Ovary (tissue), 9 donors: ENCODE results near the gene CADPS. TPM values are rescaled to one million over a fixed set of nuclear protein-coding genes. Genes with fewer than 3 reads are reported as not detected.

ENCODE experiments used
- DNase-seq, 5 donors: peaks; one replicate each; pipeline ENCODE4 v3.0.0-alpha.2; 2019 to 2020
- H3K27ac ChIP-seq, 2 donors: fragments of 200-600 bp; one replicate each; pipeline versions ENCODE4 v1.5.1 to v1.8.0; 2019 to 2022
- H3K27me3 ChIP-seq: fragments of 200-600 bp; one replicate; pipeline ENCODE4 v1.8.0; 2022
- H3K36me3 ChIP-seq: fragments of 200-600 bp; sonication (generic); one replicate; pipeline ENCODE4 v1.5.1; 2019
- H3K4me1 ChIP-seq: one replicate; pipeline ENCODE4 v1.8.1; 2013; ENCODE audit warnings: mild to moderate bottlenecking, moderate library complexity; ENCODE audit not compliant: insufficient read depth
- H3K4me3 ChIP-seq: fragments of 200-600 bp; sonication (generic); one replicate; pipeline ENCODE4 v1.5.1; 2017
- H3K9me3 ChIP-seq, 2 donors: fragments of 200-600 bp in 1 of 2; sonication (generic) in 1 of 2; one replicate each; pipeline versions ENCODE4 v1.5.1 to v1.8.1; 2013 to 2019; ENCODE audit warnings: mild to moderate bottlenecking in 1 of 2, moderate library complexity in 1 of 2
- EP300 ChIP-seq: sonication (generic); formaldehyde crosslinking; IDR thresholded peaks from one replicate; pipeline ENCODE4 v1.6.1; 2017; ENCODE audit warnings: antibody characterized with exemption
- POLR2A ChIP-seq: fragments of 450-650 bp; IDR thresholded peaks from one replicate; pipeline ENCODE4 v1.6.1; 2017; ENCODE audit warnings: antibody characterized with exemption, mild to moderate bottlenecking, moderate library complexity
- WGBS, 3 donors: extraction: QIAGEN DNeasy Blood & Tissue Kit in 1 of 3; methylation state at CpG; one replicate each; pipeline versions ENCODE4 v1.1.5 to v1.1.7; 2013 to 2017; 5-methylcytosine and 5-hydroxymethylcytosine counted together
- intact Hi-C, 4 donors: fragments of 100-400 bp; cut with DNase I; formaldehyde crosslinking; loops; one replicate each; pipeline versions ENCODE4 v1.11.0 to v1.15.1; 2022 to 2023
- polyA plus RNA-seq, 2 donors: library from polyadenylated mRNA; stranded (reverse); fragments of 200-250 nt in 1 of 2; fragments of 350-450 nt in 1 of 2; fragmentation: Illumina TruSeq in 1 of 2; extraction: RNeasy Lipid Tissue Mini Kit (QIAGEN cat#74804) in 1 of 2; gene quantifications; one replicate each; pipeline ENCODE4 v1.2.3, GENCODE V29; 2013 to 2014
- total RNA-seq, 7 donors: library from RNA; depleted of rRNA in 2 of 7; stranded (reverse); fragments of >200 nt in 2 of 7; fragmentation: NEBNext Ultra II Directional in 3 of 7; extraction: Animal tissue kit (Norgen Biotek cat#: 25700) in 3 of 7; gene quantifications; one replicate each; pipeline versions ENCODE4 v1.1.0 to v1.2.4, GENCODE V29; 2016 to 2023
- TF ChIP-seq, protein P1 (sequence below), 3 donors: fragments of 450-650 bp in 2 of 3; fragments of 200-600 bp in 1 of 3; IDR thresholded peaks; one replicate each; pipeline versions ENCODE4 v1.5.1 to v1.8.0; 2016 to 2022; ENCODE audit warnings: antibody characterized with exemption in 3 of 3, mild to moderate bottlenecking in 1 of 3
- donor health status: DM: no; HTN: no; CAD: no; lungs with moderate emphysema.
- donor health status: DM: no; HTN: no; CAD: no.
- donor health status: Bipolar disorder and iron deficiency.
- donor health status: DM: yes; HTN: yes; CAD: no.
- donor health status: DM: no; HTN: no; CAD: no.
- donor health status: DM: yes; HTN: yes; CAD: no.

The CADPS gene
- total and polyA plus RNA-seq, 9 donors = 0.90 to 6.8 (median 2.8) TPM

DNA sequence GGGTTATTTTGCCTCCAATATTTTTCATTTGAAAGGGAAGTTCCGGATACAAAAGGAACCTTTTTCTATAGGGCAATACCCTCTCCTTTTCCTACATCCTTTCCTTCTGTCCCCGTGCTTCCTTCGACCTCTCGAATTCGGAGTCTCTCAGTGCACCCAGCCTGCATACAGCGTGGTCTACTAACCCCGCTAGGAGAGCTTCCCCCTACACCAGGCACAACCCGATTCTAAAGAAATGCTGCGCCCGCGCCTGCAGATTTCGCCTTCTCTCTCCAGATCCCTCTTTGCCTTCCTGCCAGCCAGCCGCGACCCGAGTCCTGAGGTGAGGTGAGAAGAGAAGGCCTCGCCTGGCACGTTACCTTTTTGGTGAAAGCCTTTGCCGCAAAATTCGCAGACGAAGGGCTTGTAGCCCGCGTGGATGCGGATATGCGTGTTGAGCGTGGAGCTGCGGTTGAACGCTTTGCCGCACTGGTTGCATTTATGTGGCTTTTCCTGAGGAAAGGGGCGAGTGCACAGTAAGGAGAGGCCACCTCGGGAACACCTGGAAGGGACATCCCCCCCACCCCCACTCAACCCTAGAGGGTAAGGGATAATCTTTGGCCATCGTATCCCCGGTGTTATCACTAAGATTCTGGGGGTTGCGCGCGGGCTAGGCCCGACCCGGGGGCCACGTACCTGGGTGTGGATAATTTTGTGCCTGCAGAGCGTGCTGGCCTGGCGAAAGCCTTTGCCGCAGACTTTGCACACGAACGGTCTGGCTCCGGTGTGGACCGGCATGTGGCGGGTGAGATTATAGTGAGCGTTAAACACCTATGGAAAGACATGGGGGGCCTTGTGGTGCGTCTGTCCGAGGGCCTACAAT, 504.1 kb downstream of the CADPS start:
- TF ChIP-seq EP300 (no peak), POLR2A (no peak)
- TF ChIP-seq, protein P1, sequence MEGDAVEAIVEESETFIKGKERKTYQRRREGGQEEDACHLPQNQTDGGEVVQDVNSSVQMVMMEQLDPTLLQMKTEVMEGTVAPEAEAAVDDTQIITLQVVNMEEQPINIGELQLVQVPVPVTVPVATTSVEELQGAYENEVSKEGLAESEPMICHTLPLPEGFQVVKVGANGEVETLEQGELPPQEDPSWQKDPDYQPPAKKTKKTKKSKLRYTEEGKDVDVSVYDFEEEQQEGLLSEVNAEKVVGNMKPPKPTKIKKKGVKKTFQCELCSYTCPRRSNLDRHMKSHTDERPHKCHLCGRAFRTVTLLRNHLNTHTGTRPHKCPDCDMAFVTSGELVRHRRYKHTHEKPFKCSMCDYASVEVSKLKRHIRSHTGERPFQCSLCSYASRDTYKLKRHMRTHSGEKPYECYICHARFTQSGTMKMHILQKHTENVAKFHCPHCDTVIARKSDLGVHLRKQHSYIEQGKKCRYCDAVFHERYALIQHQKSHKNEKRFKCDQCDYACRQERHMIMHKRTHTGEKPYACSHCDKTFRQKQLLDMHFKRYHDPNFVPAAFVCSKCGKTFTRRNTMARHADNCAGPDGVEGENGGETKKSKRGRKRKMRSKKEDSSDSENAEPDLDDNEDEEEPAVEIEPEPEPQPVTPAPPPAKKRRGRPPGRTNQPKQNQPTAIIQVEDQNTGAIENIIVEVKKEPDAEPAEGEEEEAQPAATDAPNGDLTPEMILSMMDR (IDR thresholded peaks at IDR 0.05) = no peak
- Histone ChIP-seq H3K27ac (no peak overlapping the region), H3K4me1 (peaks cover 2% of the 10 kb centered on the region), H3K27me3 (no peaks in the 10 kb centered on the region), H3K4me3 (no peak overlapping the region), H3K36me3 (no peaks in the 10 kb centered on the region), H3K9me3 (no peaks in the 10 kb centered on the region)
- no peak for DNase-seq
- intact Hi-C loops = no loop called here
- 6 to 9% (median 7%) methylated on average over 48 to 49 of the region's 49 CpGs for WGBS, 3 donors

DNA sequence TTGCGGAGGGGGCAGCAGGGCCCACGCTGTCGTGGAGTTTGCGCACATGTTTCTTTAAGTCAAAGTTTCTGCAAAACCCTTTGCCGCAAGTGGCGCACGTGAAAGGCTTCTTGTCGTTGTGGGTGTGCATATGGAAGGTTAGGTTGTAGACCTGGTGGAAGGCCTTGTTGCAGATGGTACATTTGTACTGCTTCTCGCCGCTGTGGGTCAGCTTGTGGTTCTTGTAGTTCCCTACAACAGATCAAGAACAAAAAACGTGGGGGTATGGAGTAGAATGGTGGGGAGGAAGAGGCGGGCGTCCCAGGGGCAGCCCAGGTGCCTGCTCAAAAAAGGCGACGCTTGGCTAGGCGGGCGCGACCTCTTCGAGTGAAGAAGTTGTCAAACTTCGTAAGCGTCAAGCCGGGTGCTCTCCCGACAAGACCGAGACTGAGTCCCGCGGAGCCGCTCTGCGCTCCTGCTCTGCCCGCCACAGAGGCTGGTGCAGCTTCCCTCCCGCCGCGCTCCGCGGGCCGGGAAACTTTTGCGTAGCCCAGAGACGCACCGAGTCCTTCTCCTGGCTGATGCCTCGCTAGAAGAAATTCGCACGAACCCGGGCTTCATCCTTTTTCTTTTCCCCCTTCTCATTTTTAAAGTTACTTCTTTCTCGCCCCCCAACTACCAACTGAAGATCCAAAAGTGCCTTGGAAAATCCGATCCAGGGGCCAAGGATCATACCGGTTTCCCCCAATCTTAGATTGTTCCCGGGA, 504.9 kb downstream of the CADPS start:
- no peak for DNase-seq
- Histone ChIP-seq H3K4me3 (no peak overlapping the region), H3K4me1 (peaks cover 2% of the 10 kb centered on the region), H3K27ac (no peak overlapping the region), H3K9me3 (no peaks in the 10 kb centered on the region), H3K27me3 (no peaks in the 10 kb centered on the region), H3K36me3 (no peaks in the 10 kb centered on the region)
- TF ChIP-seq EP300 (no peak), POLR2A (no peak)
- TF ChIP-seq, protein P1 (IDR thresholded peaks at IDR 0.05) = no peak
- intact Hi-C loops = no loop called here
- 7 to 12% (median 8%) methylated on average over 46 of the region's 46 CpGs for WGBS, 3 donors

DNA sequence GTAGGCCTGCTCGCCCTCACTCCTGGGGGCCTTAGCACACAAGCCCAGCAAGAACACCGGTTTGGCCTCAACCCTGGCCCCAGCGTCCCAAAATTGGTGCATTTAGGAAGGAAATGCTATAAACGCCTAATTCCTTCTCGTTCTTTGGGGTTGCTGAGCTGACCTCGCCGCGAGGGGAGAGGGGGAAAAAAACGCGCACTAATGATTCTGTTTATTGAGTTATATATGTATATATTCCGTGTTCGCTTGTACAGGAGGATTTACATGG, 505.8 kb downstream of the CADPS start:
- no peak overlapping the region for H3K4me3 ChIP-seq
- no peak overlapping the region for H3K27ac ChIP-seq
- H3K36me3 ChIP-seq = no peaks in the 10 kb centered on the region
- intact Hi-C loops = no loop called here
- H3K4me1 ChIP-seq = peaks cover 2% of the 10 kb centered on the region
- TF ChIP-seq EP300 = no peak
- TF ChIP-seq, protein P1 (IDR thresholded peaks at IDR 0.05) = no peak
- TF ChIP-seq POLR2A = no peak
- DNase-seq = no peak
- no peaks in the 10 kb centered on the region for H3K27me3 ChIP-seq
- 7 to 9% (median 8%) methylated on average over 12 of the region's 12 CpGs for WGBS, 3 donors
- H3K9me3 ChIP-seq = no peaks in the 10 kb centered on the region

DNA sequence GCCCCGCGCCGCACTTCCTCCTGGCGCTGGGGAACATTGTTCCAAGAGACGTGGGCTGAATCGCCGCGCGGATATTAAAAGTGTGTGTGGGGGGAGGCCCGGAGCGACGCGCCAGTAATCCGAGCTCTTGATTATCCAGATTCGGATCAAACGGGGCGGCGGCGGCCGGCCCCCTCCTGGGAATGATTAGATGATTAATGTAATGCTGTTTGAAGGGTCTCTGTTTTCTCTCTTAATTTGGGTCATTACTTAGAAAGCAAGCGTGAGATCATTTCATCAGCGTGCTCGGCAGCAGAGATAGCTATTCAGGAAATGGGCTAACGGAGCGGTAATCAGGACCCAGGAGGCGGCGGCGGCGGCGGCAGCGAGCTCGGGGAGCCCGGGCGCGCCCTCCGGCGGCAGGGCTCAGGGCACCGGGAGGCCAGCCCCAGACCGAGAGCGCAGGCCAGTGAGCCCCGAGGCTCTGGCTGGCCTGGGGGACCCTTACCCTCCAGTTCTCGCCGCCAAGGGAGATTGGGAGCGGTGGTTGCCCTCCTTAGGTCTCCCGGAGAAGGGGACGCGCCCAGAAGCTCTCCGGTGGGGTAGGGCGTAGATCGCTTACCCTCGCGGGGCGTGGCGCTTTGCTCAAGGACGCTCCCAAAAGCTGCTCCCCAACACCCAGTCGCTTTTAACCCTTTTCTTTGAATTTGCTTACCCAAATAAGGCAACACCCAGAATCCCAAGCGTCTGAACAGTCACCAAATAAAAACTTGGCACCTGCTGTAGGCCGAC, 506.3 kb downstream of the CADPS start:
- no peaks in the 10 kb centered on the region for H3K9me3 ChIP-seq
- H3K4me1 ChIP-seq = peaks cover under 1% of the 10 kb centered on the region
- H3K4me3 ChIP-seq = no peak overlapping the region
- intact Hi-C loops = no loop called here
- WGBS, 3 donors = 3 to 5% (median 3%) methylated on average over 53 to 58 of the region's 58 CpGs
- no peaks in the 10 kb centered on the region for H3K27me3 ChIP-seq
- no peak for DNase-seq
- no peaks in the 10 kb centered on the region for H3K36me3 ChIP-seq
- no peak overlapping the region for H3K27ac ChIP-seq
- no peak for TF ChIP-seq POLR2A
- no peak for TF ChIP-seq EP300
